Measurements from ENCODE around the gene PPIL1. TPM values are rescaled to one million over a fixed set of nuclear protein-coding genes. Genes with fewer than 3 reads are reported as not detected.

Gene PPIL1
- total and polyA plus RNA-seq, 2 of the 13 experiments (the other 11 are each of a cell fraction or from before 2014, with no cell fraction given) = 74.2 to 144 TPM

GRCh38 chr6:36829919-36830544 is 44.6 kb downstream of the PPIL1 start (continued):
- TF ChIP-seq GMEB2 (CRISPR knock-in tag; IDR thresholded peaks at IDR 0.05; ENCODE audit: low read depth) (no peak), IRF2 (CRISPR knock-in tag; IDR thresholded peaks at IDR 0.05) (peak; percentile 85), ZFP36L1 (CRISPR knock-in tag; IDR thresholded peaks at IDR 0.05) (0 out of 2 replicates have a peak, but pooled peaks have one; percentile 13), ZNF672 (CRISPR knock-in tag; IDR thresholded peaks at IDR 0.05) (no peak), PRDM4 (CRISPR knock-in tag; IDR thresholded peaks at IDR 0.05; ENCODE audit: borderline replicate concordance) (no peak), ZNF574 (CRISPR knock-in tag; IDR thresholded peaks at IDR 0.05) (peak; percentile 62), ZNF407 (CRISPR knock-in tag; IDR thresholded peaks at IDR 0.05; ENCODE audit: not compliant biosample characterization) (no peak), ZZZ3 (CRISPR knock-in tag; IDR thresholded peaks at IDR 0.05; ENCODE audit: borderline replicate concordance) (no peak), ZNF775 (CRISPR knock-in tag; IDR thresholded peaks at IDR 0.05; ENCODE audit: borderline replicate concordance) (no peak), IRF9 (CRISPR knock-in tag; IDR thresholded peaks at IDR 0.05; ENCODE audit: borderline replicate concordance) (peak; percentile 88), KLF15 (CRISPR knock-in tag; IDR thresholded peaks at IDR 0.05; ENCODE audit: borderline replicate concordance) (no peak)

All from HepG2 (cell line).